K562 (cell line): ENCODE measurements around the gene SMARCB1. TPM values are rescaled to one million over a fixed set of nuclear protein-coding genes. Genes with fewer than 3 reads are reported as not detected.

ENCODE experiments used
- E2F1 ChIP-seq: sonication (generic); formaldehyde crosslinking; IDR thresholded peaks from 2 replicates; pipeline ENCODE4 v1.8.1; 2023; ENCODE audit warnings: mild to moderate bottlenecking, missing genetic modification reagents, moderate library complexity
- ETS1 ChIP-seq: conservative IDR thresholded peaks from 2 replicates; pipeline ENCODE4 v1.6.1; 2011; ENCODE audit warnings: low read depth, mild to moderate bottlenecking, low read length; ENCODE audit not compliant: control insufficient read depth
- FOXK1 ChIP-seq: sonication (generic); formaldehyde crosslinking; IDR thresholded peaks from 2 replicates; pipeline ENCODE4 v1.8.0; 2022; ENCODE audit warnings: missing genetic modification reagents, mild to moderate bottlenecking, borderline replicate concordance
- HLTF ChIP-seq: fragments of 450-650 bp; IDR thresholded peaks from 2 replicates; pipeline ENCODE4 v1.6.1; 2016
- HMGXB4 ChIP-seq: sonication (generic); formaldehyde crosslinking; IDR thresholded peaks from 2 replicates; pipeline ENCODE4 v1.8.1; 2023; ENCODE audit warnings: mild to moderate bottlenecking, missing genetic modification reagents
- ID3 ChIP-seq, 2 experiments: fragments of 250-450 bp in 1 of 2; fragments of 450-650 bp in 1 of 2; sonication (Bioruptor Pico) in 1 of 2; IDR thresholded peaks; 2 replicates each; pipeline versions ENCODE4 v1.6.1 to v1.8.0; 2016 to 2021; ENCODE audit warnings: mild to moderate bottlenecking in 2 of 2, moderate library complexity in 2 of 2, missing compliant biosample characterization in 1 of 2, missing genetic modification characterization in 1 of 2
- PHF21A ChIP-seq: fragments of 450-650 bp; IDR thresholded peaks from 2 replicates; pipeline ENCODE4 v1.6.1; 2017; ENCODE audit warnings: low read depth, borderline replicate concordance
- THRA ChIP-seq: fragments of 450-650 bp; IDR thresholded peaks from 2 replicates; pipeline ENCODE4 v1.6.1; 2017; ENCODE audit warnings: mild to moderate bottlenecking, moderate library complexity
- ZKSCAN3 ChIP-seq: fragments of 250-450 bp; sonication (Bioruptor Pico); IDR thresholded peaks from 2 replicates; pipeline ENCODE4 v1.4.0; 2020
- ZNF311 ChIP-seq: fragments of 250-450 bp; sonication (Bioruptor Pico); IDR thresholded peaks from 2 replicates; pipeline ENCODE4 v1.4.0; 2020; ENCODE audit warnings: mild to moderate bottlenecking, moderate library complexity
- ZNF41 ChIP-seq: fragments of 250-450 bp; sonication (Bioruptor Pico); conservative IDR thresholded peaks from 2 replicates; pipeline ENCODE4 v1.4.0; 2020; ENCODE audit warnings: mild to moderate bottlenecking
- ZNF507 ChIP-seq: conservative IDR thresholded peaks from 2 replicates; pipeline ENCODE4 v1.6.1; 2017; ENCODE audit warnings: missing genetic modification characterization, missing compliant biosample characterization
- ZNF655 ChIP-seq: fragments of 250-450 bp; sonication (Bioruptor Pico); IDR thresholded peaks from 2 replicates; pipeline ENCODE4 v1.5.0; 2021
- polyA plus RNA-seq, 8 experiments: library from polyadenylated mRNA; depleted of rRNA in 4 of 8; stranded (reverse) in 5 of 8; unstranded in 3 of 8; fragments of >200 nt; fragmentation: Nextera tagmentation in 2 of 8; fragmentation: Illumina TruSeq in 1 of 8; extraction: Ambion mirVana in 2 of 8; extraction: Trizol in 1 of 8; gene quantifications; 2 replicates each; pipeline versions ENCODE4 v1.2.1 to v1.2.3, GENCODE V29; 2011 to 2014; ENCODE audit warnings: inconsistent platforms in 1 of 8, missing spikeins in 1 of 8
- total RNA-seq, 7 experiments: library from RNA; depleted of rRNA in 6 of 7; stranded (reverse); fragments of >200 nt in 6 of 7; fragmentation: Illumina TruSeq in 2 of 7; extraction: Trizol in 2 of 7; gene quantifications; 2 replicates each; pipeline versions ENCODE4 v1.2.1 to v1.2.3, GENCODE V29; 2011 to 2021; ENCODE audit warnings: low replicate concordance in 1 of 7
- TF ChIP-seq, protein P1 (sequence below): sonication (generic); formaldehyde crosslinking; IDR thresholded peaks from 2 replicates; pipeline ENCODE4 v1.8.0; 2022; ENCODE audit warnings: missing genetic modification reagents, mild to moderate bottlenecking, moderate library complexity, borderline replicate concordance
- TF ChIP-seq, protein P2 (sequence below): sonication (generic); formaldehyde crosslinking; IDR thresholded peaks from 2 replicates; pipeline ENCODE4 v1.8.1; 2023; ENCODE audit warnings: mild to moderate bottlenecking, missing genetic modification reagents

Gene SMARCB1
- total and polyA plus RNA-seq, 9 of the 15 experiments (the other 6 are each of a cell fraction or from before 2014, with no cell fraction given): 1.2 to 113 (median 65.4) TPM

GRCh38 chr22:23767673-23768548, 18.9 kb upstream of the SMARCB1 start, which contains the start of gene CHCHD10 (continued):
- no peak for TF ChIP-seq PHF21A
- 0 out of 2 replicates have a peak, but pooled peaks have one; percentile 50 for TF ChIP-seq FOXK1 (CRISPR knock-in tag)
- TF ChIP-seq, protein P1, sequence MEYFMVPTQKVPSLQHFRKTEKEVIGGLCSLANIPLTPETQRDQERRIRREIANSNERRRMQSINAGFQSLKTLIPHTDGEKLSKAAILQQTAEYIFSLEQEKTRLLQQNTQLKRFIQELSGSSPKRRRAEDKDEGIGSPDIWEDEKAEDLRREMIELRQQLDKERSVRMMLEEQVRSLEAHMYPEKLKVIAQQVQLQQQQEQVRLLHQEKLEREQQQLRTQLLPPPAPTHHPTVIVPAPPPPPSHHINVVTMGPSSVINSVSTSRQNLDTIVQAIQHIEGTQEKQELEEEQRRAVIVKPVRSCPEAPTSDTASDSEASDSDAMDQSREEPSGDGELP (CRISPR knock-in tag): peak; percentile 59; the same call in 1 of the 2 replicates
- 0 out of 2 replicates have a peak, but pooled peaks have one; percentile 49 for TF ChIP-seq HMGXB4 (CRISPR knock-in tag)
- no peak for TF ChIP-seq ZKSCAN3 (CRISPR knock-in tag)
- TF ChIP-seq ID3 (CRISPR knock-in tag; IDR thresholded peaks at IDR 0.05): no peak
- no peak for TF ChIP-seq ID3 (tag; IDR thresholded peaks at IDR 0.05)
- TF ChIP-seq, protein P2, sequence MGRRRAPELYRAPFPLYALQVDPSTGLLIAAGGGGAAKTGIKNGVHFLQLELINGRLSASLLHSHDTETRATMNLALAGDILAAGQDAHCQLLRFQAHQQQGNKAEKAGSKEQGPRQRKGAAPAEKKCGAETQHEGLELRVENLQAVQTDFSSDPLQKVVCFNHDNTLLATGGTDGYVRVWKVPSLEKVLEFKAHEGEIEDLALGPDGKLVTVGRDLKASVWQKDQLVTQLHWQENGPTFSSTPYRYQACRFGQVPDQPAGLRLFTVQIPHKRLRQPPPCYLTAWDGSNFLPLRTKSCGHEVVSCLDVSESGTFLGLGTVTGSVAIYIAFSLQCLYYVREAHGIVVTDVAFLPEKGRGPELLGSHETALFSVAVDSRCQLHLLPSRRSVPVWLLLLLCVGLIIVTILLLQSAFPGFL (CRISPR knock-in tag): no peak
- TF ChIP-seq ZNF311: peak; percentile 74; the same call in 1 of the 2 replicates
- no peak for TF ChIP-seq THRA
- no peak for TF ChIP-seq E2F1 (CRISPR knock-in tag)
- TF ChIP-seq ZNF655 (CRISPR knock-in tag): no peak
- TF ChIP-seq ZNF41 (CRISPR knock-in tag): peak; percentile 68; the same call in 1 of the 2 replicates
- peak; percentile 56 for TF ChIP-seq ETS1
- TF ChIP-seq HLTF: no peak
- no peak for TF ChIP-seq ZNF507 (tag)
